ENCODE results near the gene DCLRE1B. TPM values are rescaled to one million over a fixed set of nuclear protein-coding genes. Genes with fewer than 3 reads are reported as not detected.

The DCLRE1B gene
- total and polyA plus RNA-seq, 4 donors = 0.82 to 6.6 (median 1.2) TPM

DNA sequence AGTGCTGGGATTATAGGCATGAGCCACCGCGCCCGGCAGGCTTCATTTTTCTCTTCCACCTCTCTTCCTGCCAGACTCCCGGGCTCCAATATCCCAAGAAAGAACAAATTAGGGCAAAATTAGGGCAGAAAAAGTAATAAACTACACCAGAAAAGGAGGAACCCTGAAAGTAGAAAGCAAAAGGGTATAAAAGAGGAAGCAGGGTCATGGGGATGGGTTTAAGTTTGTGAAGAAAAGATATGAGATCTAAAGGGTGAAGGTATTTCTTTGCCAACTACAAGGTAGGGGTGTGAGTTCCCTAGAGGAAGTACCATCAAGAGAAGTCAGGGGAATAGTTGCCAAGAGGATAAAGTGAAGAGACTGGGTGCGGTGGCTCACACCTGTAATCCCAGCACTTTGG, 43.5 kb upstream of the DCLRE1B start (continued):
- TF ChIP-seq, protein P1, sequence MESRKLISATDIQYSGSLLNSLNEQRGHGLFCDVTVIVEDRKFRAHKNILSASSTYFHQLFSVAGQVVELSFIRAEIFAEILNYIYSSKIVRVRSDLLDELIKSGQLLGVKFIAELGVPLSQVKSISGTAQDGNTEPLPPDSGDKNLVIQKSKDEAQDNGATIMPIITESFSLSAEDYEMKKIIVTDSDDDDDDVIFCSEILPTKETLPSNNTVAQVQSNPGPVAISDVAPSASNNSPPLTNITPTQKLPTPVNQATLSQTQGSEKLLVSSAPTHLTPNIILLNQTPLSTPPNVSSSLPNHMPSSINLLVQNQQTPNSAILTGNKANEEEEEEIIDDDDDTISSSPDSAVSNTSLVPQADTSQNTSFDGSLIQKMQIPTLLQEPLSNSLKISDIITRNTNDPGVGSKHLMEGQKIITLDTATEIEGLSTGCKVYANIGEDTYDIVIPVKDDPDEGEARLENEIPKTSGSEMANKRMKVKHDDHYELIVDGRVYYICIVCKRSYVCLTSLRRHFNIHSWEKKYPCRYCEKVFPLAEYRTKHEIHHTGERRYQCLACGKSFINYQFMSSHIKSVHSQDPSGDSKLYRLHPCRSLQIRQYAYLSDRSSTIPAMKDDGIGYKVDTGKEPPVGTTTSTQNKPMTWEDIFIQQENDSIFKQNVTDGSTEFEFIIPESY (IDR thresholded peaks at IDR 0.05) = no peak
- TF ChIP-seq FOXA2 (IDR thresholded peaks at IDR 0.05) = no peak
- TF ChIP-seq, protein P2, sequence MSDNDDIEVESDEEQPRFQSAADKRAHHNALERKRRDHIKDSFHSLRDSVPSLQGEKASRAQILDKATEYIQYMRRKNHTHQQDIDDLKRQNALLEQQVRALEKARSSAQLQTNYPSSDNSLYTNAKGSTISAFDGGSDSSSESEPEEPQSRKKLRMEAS (IDR thresholded peaks at IDR 0.05) = no peak

DNA sequence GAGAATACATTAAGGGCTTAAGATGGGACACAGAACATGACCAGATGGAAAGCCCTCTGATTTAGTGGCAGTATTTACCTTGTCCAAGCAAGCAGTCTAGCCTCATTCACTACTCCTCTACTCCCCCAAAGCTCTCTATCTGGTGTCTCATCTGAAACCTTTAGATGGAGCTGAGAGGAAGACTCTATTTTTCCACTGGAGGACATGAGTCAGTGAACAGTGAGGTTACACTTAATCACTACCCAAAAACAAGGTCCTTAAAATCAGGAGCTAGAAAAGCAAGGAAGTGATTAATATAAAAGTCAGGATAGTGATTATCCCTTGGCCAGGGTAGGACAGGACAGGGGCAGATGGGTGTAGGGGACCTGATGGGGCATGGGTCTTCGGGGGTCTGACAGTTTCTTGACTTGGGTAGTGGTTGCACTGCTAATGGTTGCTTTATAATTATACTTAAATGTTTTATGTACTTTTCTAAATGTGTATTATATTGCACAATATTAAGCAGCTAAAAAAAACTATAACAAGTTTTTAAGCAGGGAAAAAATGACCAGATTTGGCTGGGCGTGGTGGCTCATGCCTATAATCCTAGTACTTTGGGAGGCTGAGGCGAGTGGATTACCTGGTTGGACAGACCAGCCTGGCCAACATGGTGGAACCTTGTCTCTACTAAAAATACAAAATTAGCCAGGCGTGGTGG, 36.6 kb upstream of the DCLRE1B start:
- DNase-seq (ENCODE audit: low spot score) = no peak
- Histone ChIP-seq H3K27me3 (ENCODE audit: control insufficient read depth in 4 of 4, insufficient read depth in 4 of 4, low read length in 3 of 4) (no peaks in the 10 kb centered on the region), H3K36me3 (ENCODE audit: control insufficient read depth in 4 of 4, insufficient read depth in 3 of 4, low read depth in 1 of 4, low read length in 3 of 4) (no peaks in the 10 kb centered on the region), H3K4me1 (ENCODE audit: control insufficient read depth in 4 of 4, insufficient read depth in 4 of 4, low read length in 3 of 4) (no peaks in the 10 kb centered on the region), H3K27ac (ENCODE audit: low read depth in 1 of 2, low read length in 2 of 2) (no peak overlapping the region), H3K9me3 (ENCODE audit: control insufficient read depth in 4 of 4, low read length in 3 of 4) (no peaks in the 10 kb centered on the region), H3K4me3 (ENCODE audit: low read depth in 1 of 3, low read length in 3 of 3) (no peak overlapping the region), H3K9ac (ENCODE audit: low read depth in 1 of 2, low read length in 2 of 2) (no peak overlapping the region)
- TF ChIP-seq, protein P3, sequence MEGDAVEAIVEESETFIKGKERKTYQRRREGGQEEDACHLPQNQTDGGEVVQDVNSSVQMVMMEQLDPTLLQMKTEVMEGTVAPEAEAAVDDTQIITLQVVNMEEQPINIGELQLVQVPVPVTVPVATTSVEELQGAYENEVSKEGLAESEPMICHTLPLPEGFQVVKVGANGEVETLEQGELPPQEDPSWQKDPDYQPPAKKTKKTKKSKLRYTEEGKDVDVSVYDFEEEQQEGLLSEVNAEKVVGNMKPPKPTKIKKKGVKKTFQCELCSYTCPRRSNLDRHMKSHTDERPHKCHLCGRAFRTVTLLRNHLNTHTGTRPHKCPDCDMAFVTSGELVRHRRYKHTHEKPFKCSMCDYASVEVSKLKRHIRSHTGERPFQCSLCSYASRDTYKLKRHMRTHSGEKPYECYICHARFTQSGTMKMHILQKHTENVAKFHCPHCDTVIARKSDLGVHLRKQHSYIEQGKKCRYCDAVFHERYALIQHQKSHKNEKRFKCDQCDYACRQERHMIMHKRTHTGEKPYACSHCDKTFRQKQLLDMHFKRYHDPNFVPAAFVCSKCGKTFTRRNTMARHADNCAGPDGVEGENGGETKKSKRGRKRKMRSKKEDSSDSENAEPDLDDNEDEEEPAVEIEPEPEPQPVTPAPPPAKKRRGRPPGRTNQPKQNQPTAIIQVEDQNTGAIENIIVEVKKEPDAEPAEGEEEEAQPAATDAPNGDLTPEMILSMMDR (IDR thresholded peaks at IDR 0.05; ENCODE audit: low read depth, low read length, missing input control) = no peak
- no peak for TF ChIP-seq FOXA2 (IDR thresholded peaks at IDR 0.05)
- WGBS = 94% methylated on average over 4 of the region's 4 CpGs

DNA sequence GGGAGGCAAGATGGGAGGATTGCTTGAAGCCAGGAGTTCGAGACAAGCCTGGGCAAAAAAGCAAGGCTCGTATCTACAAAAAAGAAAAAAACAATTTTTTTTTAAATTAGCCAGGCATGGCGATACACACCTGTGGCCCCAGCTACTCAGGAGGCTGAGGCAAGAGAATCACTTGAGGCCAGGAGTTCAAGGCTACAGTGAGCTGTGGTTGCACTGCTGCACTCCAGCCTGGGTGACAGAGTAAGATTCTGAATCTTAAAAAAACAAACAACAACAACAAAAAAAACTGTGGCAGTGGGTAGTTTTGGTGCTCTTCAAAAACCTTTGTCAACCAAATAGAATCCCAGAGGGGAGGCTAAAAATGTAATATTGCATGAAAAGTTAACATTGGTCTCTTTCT, 34.3 kb upstream of the DCLRE1B start:
- Histone ChIP-seq H3K4me1 (ENCODE audit: control insufficient read depth in 4 of 4, insufficient read depth in 4 of 4, low read length in 3 of 4) (no peaks in the 10 kb centered on the region), H3K27me3 (ENCODE audit: control insufficient read depth in 4 of 4, insufficient read depth in 4 of 4, low read length in 3 of 4) (no peaks in the 10 kb centered on the region), H3K4me3 (ENCODE audit: low read depth in 1 of 3, low read length in 3 of 3) (peak overlapping the region in 1 of 3 donors; percentile 11), H3K9me3 (ENCODE audit: control insufficient read depth in 4 of 4, low read length in 3 of 4) (no peaks in the 10 kb centered on the region), H3K27ac (ENCODE audit: low read depth in 1 of 2, low read length in 2 of 2) (no peak overlapping the region), H3K36me3 (ENCODE audit: control insufficient read depth in 4 of 4, insufficient read depth in 3 of 4, low read depth in 1 of 4, low read length in 3 of 4) (no peaks in the 10 kb centered on the region), H3K9ac (ENCODE audit: low read depth in 1 of 2, low read length in 2 of 2) (peak overlapping the region in 1 of 2 donors; percentile 29)
- no peak for DNase-seq (ENCODE audit: low spot score)
- WGBS = 84% methylated on average over 3 of the region's 3 CpGs
- TF ChIP-seq NR2F2 (IDR thresholded peaks at IDR 0.05) (no peak), SP1 (IDR thresholded peaks at IDR 0.05) (no peak), EGR1 (IDR thresholded peaks at IDR 0.05; ENCODE audit: low read depth in 2 of 2) (no peak), HNF4G (IDR thresholded peaks at IDR 0.05) (no peak), RAD21 (IDR thresholded peaks at IDR 0.05) (no peak), GABPA (IDR thresholded peaks at IDR 0.05 in 1 of 2, conservative IDR thresholded peaks at IDR 0.05 in 1 of 2) (no peak), YY1 (IDR thresholded peaks at IDR 0.05) (no peak), FOXA1 (IDR thresholded peaks at IDR 0.05) (no peak), HNF4A (conservative IDR thresholded peaks at IDR 0.05) (no peak)
- TF ChIP-seq, protein P1 (IDR thresholded peaks at IDR 0.05) = no peak
- TF ChIP-seq, protein P4, sequence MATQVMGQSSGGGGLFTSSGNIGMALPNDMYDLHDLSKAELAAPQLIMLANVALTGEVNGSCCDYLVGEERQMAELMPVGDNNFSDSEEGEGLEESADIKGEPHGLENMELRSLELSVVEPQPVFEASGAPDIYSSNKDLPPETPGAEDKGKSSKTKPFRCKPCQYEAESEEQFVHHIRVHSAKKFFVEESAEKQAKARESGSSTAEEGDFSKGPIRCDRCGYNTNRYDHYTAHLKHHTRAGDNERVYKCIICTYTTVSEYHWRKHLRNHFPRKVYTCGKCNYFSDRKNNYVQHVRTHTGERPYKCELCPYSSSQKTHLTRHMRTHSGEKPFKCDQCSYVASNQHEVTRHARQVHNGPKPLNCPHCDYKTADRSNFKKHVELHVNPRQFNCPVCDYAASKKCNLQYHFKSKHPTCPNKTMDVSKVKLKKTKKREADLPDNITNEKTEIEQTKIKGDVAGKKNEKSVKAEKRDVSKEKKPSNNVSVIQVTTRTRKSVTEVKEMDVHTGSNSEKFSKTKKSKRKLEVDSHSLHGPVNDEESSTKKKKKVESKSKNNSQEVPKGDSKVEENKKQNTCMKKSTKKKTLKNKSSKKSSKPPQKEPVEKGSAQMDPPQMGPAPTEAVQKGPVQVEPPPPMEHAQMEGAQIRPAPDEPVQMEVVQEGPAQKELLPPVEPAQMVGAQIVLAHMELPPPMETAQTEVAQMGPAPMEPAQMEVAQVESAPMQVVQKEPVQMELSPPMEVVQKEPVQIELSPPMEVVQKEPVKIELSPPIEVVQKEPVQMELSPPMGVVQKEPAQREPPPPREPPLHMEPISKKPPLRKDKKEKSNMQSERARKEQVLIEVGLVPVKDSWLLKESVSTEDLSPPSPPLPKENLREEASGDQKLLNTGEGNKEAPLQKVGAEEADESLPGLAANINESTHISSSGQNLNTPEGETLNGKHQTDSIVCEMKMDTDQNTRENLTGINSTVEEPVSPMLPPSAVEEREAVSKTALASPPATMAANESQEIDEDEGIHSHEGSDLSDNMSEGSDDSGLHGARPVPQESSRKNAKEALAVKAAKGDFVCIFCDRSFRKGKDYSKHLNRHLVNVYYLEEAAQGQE (IDR thresholded peaks at IDR 0.05) = no peak
- TF ChIP-seq, protein P2 (IDR thresholded peaks at IDR 0.05) = no peak
- TF ChIP-seq, protein P3 (IDR thresholded peaks at IDR 0.05; ENCODE audit: low read depth, low read length, missing input control) = no peak

Measured in liver (tissue), 9 donors.